ENCODE data around the gene RELB. TPM values are rescaled to one million over a fixed set of nuclear protein-coding genes. Genes with fewer than 3 reads are reported as not detected.
A peak's percentile ranks its signal among the peaks of the same experiment; 100 is the strongest.

RELB gene
- total and polyA plus RNA-seq, 9 of the 15 experiments (the other 6 are each of a cell fraction or from before 2014, with no cell fraction given) = 0.15 to 1.1 (median 0.28) TPM; not detected in 2

GRCh38 chr19:45038931-45039893, 37.9 kb downstream of the RELB start, which contains the start of gene CLASRP (continued):
- TF ChIP-seq IRF9 (tag; IDR thresholded peaks at IDR 0.05) (no peak), ZNF134 (CRISPR knock-in tag; conservative IDR thresholded peaks at IDR 0.05) (no peak), ZNF57 (CRISPR knock-in tag; IDR thresholded peaks at IDR 0.05) (peak; percentile 46; the same call in 1 of the 2 replicates), HDAC8 (tag; IDR thresholded peaks at IDR 0.05) (no peak), KDM5B (IDR thresholded peaks at IDR 0.05; ENCODE audit: insufficient replicate concordance, low read depth, low read length) (peak; percentile 88), EGR1 (conservative IDR thresholded peaks at IDR 0.05) (peak; percentile 31)
- TF ChIP-seq, protein P1, sequence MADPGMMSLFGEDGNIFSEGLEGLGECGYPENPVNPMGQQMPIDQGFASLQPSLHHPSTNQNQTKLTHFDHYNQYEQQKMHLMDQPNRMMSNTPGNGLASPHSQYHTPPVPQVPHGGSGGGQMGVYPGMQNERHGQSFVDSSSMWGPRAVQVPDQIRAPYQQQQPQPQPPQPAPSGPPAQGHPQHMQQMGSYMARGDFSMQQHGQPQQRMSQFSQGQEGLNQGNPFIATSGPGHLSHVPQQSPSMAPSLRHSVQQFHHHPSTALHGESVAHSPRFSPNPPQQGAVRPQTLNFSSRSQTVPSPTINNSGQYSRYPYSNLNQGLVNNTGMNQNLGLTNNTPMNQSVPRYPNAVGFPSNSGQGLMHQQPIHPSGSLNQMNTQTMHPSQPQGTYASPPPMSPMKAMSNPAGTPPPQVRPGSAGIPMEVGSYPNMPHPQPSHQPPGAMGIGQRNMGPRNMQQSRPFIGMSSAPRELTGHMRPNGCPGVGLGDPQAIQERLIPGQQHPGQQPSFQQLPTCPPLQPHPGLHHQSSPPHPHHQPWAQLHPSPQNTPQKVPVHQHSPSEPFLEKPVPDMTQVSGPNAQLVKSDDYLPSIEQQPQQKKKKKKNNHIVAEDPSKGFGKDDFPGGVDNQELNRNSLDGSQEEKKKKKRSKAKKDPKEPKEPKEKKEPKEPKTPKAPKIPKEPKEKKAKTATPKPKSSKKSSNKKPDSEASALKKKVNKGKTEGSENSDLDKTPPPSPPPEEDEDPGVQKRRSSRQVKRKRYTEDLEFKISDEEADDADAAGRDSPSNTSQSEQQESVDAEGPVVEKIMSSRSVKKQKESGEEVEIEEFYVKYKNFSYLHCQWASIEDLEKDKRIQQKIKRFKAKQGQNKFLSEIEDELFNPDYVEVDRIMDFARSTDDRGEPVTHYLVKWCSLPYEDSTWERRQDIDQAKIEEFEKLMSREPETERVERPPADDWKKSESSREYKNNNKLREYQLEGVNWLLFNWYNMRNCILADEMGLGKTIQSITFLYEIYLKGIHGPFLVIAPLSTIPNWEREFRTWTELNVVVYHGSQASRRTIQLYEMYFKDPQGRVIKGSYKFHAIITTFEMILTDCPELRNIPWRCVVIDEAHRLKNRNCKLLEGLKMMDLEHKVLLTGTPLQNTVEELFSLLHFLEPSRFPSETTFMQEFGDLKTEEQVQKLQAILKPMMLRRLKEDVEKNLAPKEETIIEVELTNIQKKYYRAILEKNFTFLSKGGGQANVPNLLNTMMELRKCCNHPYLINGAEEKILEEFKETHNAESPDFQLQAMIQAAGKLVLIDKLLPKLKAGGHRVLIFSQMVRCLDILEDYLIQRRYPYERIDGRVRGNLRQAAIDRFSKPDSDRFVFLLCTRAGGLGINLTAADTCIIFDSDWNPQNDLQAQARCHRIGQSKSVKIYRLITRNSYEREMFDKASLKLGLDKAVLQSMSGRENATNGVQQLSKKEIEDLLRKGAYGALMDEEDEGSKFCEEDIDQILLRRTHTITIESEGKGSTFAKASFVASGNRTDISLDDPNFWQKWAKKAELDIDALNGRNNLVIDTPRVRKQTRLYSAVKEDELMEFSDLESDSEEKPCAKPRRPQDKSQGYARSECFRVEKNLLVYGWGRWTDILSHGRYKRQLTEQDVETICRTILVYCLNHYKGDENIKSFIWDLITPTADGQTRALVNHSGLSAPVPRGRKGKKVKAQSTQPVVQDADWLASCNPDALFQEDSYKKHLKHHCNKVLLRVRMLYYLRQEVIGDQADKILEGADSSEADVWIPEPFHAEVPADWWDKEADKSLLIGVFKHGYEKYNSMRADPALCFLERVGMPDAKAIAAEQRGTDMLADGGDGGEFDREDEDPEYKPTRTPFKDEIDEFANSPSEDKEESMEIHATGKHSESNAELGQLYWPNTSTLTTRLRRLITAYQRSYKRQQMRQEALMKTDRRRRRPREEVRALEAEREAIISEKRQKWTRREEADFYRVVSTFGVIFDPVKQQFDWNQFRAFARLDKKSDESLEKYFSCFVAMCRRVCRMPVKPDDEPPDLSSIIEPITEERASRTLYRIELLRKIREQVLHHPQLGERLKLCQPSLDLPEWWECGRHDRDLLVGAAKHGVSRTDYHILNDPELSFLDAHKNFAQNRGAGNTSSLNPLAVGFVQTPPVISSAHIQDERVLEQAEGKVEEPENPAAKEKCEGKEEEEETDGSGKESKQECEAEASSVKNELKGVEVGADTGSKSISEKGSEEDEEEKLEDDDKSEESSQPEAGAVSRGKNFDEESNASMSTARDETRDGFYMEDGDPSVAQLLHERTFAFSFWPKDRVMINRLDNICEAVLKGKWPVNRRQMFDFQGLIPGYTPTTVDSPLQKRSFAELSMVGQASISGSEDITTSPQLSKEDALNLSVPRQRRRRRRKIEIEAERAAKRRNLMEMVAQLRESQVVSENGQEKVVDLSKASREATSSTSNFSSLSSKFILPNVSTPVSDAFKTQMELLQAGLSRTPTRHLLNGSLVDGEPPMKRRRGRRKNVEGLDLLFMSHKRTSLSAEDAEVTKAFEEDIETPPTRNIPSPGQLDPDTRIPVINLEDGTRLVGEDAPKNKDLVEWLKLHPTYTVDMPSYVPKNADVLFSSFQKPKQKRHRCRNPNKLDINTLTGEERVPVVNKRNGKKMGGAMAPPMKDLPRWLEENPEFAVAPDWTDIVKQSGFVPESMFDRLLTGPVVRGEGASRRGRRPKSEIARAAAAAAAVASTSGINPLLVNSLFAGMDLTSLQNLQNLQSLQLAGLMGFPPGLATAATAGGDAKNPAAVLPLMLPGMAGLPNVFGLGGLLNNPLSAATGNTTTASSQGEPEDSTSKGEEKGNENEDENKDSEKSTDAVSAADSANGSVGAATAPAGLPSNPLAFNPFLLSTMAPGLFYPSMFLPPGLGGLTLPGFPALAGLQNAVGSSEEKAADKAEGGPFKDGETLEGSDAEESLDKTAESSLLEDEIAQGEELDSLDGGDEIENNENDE (IDR thresholded peaks at IDR 0.05; ENCODE audit: low read depth, low read length) = no peak
- TF ChIP-seq, protein P2, sequence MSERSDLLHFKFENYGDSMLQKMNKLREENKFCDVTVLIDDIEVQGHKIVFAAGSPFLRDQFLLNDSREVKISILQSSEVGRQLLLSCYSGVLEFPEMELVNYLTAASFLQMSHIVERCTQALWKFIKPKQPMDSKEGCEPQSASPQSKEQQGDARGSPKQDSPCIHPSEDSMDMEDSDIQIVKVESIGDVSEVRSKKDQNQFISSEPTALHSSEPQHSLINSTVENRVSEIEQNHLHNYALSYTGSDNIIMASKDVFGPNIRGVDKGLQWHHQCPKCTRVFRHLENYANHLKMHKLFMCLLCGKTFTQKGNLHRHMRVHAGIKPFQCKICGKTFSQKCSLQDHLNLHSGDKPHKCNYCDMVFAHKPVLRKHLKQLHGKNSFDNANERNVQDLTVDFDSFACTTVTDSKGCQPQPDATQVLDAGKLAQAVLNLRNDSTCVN (CRISPR knock-in tag; IDR thresholded peaks at IDR 0.05) = peak; percentile 42; the same call in 1 of the 2 replicates

All from K562 (cell line).